ENCODE measurements around the gene BAIAP2.
A peak's percentile ranks its signal among the peaks of the same experiment; 100 is the strongest.

BAIAP2 gene

DNA sequence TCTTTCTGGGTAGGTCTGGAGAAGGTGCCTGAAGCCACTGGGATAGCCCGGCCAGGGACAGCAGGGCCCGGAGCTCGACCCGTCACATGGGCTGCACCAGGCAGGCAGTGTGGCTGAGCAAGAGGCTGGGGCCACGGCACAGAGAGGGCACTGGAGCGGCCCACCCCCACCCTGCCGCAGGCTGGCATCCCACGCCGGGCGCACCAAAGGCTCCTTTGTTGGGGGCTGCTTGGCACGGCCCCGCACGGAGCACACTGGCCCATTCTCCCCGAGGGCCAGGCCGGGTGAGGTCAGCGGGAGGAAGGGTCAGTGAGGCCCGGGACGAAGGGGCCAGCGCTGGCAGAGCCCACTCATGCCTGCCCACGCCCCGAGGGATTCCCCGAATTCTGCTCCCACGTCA lies 93.8 kb downstream of the BAIAP2 start:
- DNase-seq = no peak

DNA sequence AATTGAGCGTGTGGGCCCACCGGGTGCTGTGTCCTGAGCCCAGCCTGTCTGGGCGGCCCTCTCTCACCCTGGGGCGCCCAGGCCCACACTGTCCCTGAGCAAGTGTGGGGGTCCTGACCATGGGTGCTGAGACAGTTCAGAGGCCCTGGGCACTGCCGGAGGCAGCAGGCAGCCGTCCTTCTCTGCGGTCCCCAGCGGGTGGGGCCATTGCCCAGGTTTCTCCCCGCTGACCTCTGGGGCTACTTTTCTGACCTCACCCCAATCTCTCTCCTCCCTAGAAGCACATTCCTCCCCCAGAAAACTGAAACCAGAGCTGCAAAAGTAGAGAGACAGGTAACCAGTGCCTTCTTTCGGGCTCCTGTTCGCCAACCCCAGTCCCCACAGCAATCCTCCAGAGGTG lies 94.3 kb downstream of the BAIAP2 start:
- no peak for DNase-seq

DNA sequence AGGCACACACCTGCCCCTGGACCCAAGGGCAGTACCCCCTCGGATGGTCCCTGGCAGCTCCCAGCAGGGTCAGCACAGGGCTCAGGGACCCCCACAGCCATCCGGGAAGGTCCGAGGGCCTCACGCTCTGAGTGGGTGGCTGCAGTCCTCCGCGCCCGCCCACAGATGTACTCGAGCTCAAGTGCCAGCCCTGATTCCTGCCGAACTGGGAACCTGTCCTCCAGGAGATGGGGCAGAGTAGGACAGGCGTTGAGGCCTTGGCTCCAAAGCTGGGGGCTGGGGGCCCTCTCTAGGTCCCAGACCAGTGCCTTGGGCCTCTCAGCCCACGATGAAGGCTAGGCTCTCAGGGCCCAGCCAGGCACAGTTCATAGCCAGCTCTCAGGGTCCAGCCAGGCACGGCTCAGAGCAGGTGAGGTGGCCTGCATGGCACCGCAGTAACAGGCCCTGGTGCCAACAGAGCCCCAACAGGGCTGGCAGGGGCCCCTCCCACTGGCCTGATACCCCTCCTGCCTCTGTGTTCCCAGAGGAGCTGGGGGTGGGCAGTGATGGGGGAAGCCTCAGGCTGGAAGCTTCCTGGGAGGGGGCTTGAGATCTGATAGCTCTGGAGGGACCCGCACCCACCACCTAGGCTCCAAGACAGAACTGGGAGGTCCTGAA lies 94.9 kb downstream of the BAIAP2 start:
- DNase-seq = no peak

DNA sequence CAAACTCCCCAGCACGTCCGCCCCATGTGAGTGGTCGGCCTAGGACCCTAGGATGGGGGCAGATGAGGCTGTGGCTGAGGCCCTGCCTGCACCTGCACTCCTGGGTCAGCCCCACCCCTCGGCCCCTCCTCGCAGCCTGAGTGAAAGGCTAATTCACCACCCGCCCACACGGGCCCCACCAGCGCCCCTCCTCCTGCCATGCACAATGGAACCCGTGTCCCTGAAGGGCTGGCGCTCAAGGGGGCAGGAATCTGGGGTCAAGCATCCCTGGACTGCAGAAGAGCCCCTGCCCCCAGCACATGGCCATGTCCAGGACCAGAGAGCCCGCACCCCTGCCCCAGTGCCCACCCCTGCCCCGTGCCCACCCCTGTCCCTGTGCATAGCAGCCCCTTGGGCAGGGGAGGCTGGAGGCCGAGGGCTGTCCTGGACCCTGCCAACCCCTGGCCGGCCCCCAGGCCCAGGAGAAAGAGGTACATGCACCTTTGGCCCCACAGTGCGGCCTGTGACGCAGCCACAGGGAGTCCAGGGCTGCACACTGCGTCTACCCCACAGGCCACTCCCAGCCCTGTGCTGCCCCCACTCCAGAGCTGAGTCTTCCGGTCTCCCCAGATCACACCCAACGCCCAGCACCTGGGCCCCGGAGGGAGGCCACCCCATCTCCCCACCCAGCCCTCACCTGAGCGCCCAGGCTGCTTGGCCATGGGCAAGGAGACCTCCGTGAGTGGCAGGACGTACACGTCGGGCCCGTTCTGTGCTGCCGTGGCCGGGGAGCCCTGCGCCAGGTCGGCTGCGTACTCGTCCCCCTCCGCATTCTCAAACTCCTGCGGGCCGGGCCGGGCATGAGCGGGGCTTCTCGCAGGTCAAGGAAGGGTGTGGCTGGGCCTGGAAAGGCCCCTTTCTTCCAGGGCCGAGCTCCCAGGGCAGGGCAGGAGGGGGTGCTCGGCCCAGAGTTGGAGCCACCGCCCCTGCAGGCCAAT lies 95.7 kb downstream of the BAIAP2 start:
- DNase-seq = no peak

DNA sequence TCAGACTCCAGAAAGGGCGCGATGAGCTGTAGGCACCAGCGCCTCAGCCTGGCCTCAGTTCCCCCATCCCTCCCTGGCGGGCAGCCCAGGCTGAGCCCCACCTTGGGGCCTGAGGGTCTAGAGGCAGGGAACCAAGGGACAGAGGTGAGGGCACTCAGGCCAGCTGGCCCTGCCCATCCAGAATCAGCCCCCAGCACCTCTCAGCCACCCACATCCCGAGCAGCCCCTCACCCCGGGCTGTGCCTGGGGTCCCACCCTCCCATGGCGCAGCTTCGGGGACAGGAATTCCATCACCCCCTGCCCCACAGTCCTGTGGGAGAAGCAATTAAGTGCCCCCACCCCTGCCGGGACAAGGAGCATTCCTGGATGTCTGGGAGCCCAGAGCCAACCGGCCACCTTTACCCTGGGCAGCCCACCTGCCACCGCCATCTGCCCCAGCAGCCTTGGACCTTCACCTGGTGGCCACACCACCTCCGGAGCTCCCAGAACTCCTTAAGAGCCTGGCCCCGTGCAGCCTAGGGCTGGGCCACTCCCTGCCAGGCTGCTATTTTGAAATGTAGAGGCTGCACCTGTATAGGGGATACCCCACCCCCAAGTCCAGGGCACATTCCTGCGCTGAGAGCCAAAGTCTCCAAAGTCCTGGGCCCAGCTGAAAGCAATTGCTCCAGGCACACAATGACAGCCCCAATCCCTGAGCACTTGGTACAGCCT lies 96.7 kb downstream of the BAIAP2 start:
- DNase-seq = no peak

DNA sequence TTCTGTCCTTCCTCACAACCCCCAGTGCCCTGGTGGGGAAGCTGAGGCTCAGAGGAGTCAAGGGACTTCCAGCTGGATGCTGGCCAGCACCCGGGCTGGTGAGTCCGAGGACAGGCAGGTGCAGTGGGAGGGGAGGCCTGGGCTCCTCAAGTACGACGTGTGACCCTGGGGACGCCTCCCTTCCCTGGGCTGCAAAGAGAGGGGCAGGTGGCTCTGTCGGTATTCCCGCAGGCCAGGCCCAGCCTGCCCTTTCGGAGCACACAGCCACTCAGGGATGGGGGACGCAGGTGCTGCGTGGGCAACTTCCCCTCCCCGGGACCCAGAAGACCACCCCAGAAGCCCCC lies 97.2 kb downstream of the BAIAP2 start:
- no peak for DNase-seq

DNA sequence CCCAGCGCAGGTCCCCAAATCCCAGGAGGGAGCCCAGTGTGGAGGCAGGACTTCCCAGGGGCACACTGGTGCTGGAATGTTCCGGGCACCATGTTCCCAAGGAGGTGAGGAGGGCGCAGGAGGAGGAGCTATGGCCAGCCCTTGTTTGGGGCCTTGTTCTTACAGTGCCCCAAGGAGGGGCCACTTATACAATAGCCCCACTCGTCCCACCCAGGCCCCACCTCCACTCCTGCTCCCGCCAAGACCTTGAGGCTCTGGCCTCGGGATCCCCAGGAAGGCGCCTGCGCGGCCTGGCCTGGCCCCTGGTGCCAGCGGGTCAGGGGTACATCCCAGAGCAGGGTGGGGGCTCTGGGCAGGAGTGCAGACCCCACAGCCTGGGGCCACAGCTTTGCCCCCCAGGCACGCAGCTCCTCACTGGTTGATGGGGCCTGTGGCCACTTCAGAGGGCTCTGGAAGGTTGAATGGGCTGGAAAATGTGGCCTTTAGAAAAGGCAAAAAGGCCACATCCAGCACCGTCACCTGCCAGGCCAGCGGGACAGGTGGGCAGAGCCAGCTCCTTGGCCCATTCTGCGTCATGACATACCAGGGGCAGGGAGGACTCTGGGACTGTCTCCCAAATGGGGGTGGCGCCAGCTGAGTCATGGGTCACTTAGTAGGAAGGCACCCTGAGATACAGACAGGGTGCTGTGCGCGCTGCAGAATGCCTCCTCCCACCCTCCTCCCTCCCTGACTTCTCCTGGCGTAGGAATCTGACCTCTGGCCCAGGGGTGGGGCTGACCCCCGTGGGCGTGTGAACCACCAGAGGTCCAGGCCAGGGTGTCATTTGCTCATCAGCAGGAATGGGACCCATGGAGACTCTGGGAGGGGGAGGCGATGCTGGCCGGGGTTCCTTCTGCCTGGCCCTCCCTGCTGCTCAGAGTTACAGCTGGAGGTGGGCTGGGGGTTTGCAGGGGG lies 98.1 kb downstream of the BAIAP2 start:
- no peak for DNase-seq

DNA sequence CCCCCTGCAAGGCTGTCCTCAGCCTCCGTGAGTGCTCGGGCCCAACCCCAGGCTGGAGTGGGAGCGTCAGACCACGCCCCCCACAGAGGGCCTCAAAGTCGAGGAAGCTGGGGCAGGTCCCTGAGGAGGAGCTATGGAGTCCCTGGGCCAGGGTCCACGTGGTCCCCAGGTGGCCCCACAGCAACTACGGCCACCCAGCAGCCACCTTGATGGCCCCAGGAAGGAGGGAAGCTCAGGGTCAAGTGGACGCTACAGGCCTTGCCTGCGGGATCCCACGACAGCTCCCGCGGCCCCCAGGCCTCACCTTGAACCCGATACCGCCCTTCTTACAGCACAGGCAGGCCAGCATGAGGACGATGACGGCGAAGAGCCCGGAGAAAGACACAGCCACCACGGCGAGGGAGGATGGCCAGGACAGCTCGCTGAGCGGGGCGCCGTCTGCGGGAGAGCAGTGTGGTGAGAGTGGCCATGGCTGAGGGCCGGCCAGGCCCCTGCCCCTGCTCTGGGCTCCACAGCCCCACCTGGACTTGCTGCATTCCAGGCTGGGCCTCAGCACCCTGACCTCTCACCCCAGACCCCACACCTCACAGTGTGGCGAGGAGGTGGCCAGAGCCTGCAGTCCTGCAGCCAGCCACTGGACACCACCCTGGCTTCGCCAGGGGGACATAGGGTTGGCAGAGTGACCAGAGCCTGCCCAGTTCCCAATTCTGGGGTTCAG lies 99.3 kb downstream of the BAIAP2 start:
- DNase-seq = no peak

DNA sequence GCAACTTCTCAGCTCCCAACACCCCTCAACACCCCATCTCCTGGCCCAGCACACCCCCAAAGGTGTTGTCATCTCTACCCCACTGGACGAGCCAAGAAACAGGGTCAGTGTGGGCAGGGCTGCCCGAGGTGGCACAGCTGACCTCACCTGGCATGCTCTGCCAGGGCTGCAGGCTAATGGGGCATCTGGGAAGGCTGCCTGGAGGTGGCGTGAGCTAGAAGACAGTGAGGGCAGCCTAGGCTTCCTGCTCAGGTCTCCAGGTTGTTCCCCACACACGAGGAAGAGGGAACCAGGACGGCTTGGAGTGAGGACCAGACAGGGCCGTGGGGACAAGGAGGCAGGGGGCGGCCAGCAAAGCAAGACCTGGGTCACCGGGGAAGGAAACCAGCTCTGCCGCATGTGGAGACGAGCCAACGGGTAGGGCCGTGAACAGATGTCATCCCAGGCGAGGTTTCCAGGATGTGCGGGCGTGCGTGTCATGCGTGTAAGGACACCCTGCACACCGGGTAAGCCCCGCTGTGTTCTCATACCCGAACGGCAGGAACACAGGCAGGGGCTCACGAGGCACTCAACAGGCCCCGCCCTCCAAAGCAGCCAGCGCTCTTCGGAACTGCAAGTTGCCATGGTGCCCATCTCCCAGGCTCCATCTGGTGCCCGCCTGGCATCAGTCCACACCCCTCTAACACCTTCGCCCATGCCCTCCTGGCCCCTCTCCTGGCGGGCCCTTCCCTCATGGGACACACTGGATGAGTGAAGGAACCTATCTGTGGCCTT lies 100.7 kb downstream of the BAIAP2 start:
- DNase-seq = no peak

DNA sequence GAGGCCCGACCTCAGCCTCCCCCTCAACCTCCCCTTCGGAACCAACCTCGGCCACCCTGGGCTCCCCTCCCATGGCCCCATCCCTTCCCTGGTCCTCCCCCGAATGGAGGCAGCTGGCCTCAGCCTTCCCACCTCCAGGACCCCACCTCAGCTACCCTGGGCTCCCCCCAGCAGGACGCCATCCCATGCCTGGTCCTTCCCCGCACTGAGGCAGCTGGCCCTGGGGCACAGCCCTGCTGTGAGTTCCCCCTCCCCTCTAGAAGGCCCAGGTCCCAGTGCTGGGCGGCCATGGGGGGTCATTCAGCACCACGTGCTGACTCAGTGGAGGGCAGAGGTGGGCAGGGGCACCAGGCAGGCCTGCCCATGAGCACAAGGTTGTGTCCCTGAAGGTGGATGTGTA lies 101.4 kb downstream of the BAIAP2 start:
- DNase-seq = no peak

DNA sequence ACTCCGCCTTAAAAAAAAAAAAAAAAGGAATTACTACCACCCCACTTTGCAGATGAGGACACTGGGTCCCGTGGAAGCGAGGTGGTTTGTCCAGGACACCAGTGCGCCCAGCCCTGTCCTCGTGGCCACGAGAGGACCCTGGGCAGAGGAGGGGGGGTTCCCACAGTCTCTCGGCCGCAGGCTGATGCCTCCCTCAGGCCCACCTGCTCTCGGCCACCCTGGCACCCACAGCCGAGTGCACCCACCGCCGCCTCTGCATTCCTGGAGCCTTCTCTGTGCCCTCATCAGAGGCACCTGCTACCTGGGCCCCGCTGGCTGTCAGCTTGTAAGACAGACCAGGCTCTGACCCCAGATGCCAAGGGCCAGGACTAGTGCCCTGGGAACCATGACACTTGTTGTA lies 102.3 kb downstream of the BAIAP2 start:
- no peak for DNase-seq

DNA sequence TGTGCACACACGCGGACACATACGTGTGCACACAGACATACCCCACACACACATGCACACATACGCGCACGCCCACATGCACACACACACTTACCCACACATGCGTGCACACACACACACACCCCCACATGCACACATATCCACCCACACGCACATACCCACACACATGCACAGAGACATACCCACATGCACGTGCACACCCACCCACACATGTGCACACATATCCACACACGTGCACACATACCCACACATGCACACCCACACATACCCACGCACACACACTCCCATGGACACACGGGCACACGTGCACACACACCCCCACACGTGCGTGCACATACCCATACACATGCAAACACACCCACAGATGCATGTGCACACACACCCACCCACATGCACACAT lies 103.1 kb downstream of the BAIAP2 start:
- no peak for DNase-seq

DNA sequence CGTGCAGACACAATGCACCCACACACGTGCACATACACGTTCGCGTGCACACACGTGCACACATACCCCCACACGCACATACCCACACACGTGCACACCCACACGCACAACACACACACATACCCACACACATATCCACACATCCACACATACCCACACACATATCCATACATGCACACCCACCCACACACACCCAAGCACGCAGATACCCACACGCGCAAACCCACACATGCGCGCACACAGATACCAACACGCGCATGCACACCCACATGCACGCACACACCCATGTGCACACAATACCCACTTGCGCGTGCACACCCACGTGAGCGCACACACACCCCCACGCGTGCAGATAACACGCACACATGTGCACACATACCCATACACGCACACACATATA lies 103.5 kb downstream of the BAIAP2 start:
- DNase-seq = no peak

DNA sequence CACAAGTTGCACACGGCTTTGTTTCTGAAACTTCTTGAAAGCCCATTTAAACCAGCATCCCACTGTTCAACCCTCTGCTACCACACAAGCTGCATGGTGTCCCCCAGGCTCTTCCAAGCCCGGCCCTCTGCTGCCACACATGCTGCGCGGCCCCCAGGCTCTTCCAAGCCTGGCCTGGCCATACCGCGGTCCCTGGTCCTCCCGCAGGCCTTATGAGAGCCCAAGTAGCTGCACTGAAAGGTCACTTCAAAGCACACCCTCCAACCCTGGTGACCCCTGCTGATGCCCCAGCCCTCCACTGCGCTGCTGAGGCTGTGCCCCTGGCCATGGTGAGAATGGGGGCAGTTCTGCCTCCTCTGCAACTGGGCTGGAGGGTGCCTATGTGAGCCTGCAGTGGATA lies 104.5 kb downstream of the BAIAP2 start:
- DNase-seq = no peak

DNA sequence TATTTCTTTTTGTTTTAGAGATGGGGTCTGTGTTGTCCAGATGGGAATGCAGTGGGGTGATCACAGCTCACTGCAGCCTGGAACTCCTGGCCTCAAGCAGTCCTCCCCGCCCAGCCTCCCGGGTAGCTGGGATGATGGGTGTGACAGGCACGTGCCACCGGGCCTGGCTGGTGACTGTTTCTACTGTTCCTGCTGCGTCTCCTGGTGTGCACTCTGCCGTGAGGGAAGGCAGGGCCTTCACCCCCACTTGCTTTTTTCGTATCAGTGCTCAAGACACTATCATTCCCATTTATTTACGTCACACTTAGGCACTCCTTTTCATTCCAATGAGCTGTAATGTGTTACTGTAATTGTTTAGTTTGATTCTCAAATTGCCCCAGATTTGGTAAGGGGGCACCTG lies 105.1 kb downstream of the BAIAP2 start:
- DNase-seq = no peak

DNA sequence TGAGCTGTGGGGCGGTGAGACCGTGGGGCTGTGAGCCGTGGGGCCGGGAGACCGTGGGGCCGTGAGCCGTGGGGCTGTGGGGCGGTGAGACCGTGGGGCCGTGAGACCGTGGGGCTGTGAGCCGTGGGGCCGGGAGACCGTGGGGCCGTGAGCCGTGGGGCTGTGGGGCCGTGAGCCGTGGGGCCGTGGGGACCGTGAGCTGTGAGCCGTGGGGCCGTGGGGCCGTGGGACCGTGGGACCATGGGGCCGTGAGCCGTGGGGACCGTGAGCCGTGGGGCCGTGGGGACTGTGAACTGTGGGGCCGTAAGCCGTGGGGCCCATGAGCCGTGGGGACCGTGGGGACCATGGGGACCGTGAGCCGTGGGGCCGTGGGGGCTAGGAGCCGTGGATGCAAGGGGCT lies 105.7 kb downstream of the BAIAP2 start:
- no peak for DNase-seq

DNA sequence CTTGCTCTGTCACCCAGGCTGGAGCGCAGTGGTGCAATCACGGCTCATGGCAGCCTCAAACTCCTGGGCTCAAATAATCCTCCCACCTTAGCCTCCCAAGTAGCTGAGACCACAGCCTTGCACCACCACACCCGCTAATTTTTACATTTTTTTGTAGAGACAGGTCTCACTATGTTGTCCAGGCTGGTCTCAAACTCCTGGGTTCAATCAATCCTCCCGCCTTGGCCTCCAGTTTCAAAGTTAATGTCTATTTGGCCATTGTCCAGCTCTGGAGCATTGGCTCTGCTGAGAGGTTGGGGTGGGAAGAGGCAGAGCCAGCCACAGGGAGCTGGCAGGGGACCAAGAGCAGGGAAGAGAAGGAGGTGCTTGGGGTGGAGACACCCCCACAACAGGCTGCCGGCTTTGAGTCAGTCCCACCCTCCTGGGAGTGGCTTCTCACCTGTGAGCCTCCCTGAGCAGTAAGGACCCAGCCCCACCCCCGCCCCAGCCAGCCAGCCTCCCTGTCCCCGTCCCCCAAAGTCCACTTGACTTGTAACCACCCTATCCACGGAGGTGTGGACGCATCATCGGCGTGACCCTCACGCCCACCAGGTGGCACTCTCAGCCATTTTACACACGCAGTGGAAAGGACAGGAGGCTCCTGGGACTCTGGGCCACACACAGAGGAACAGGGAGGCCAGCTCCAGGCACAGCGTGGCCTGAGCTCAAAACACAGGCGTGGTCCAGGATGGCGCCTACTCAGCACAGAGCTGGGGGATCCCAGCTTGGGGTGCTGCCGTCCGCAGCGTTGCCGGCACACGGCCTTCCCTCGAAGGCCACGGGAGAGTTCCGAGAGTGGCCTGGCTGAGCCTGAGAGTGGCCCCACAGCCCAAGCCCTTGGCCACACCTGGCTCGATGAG lies 107.6 kb downstream of the BAIAP2 start:
- peak; percentile 82 for DNase-seq

DNA sequence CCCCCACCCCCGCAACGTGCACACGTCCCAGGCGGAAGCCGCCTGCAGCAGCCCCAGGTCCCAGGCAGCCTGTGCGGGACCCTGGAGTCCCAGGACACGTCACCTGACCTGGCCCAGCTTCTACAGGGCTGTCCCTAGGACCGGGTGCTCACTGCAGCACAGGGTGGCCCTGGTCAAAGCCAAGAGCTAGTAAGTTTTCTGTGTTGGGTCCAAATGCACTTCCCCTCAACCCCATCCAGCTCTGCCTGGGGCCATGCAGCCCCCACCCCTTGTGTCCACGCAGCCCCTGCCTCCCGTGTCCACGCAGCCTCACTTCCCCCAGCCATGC lies 108.2 kb downstream of the BAIAP2 start:
- DNase-seq = no peak

DNA sequence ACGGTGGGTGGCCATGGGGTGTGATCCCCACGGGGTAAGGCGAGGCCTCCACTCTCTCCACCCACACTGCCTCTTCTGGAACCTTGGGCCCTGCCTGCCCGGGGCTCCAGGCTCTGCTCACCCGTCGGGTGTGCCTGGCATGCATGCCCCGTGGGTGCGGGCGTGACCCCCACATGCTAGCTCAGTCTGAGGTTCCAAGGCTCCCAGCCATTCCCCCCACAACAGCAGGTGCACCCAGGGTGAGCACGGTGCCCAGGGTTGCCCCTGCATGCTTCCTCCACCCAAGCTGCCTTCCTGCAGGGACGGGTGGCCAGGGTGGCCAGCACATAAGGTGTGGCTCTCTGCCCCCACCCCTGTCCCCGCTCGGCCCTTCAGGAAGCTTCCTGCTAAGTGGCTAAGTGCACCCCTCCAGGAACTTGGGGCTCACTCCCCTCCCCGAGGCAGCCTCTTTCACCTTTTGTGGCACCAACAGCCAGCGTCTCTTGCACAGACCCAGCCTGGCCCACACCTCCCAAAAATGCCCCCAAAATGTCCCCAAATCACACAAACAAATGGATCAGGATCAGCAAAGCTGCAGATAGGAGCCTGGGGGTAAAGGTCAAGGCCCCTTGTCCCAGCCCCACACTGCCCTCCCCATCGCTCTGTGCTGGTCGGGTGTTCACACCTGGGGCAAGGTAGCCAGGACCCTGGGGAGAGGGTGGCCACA lies 108.9 kb downstream of the BAIAP2 start:
- DNase-seq = no peak

DNA sequence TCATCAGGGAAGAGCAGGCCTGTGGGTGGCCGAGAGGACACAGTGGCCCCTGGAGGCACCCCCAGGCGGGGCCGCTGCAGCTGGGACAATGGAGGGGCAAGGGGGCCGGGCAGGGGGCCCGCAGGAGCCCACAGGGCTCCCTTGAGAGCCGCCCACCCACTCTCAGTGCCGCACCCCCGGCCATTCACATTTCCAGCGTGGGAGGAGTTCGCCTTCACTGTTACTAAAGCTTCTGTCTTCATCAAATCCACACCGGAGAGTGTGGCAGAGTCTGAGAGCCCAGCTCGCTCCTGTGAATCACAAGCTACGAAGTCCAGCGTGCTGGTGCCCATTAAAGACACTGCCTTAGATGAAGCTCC lies 109.5 kb downstream of the BAIAP2 start:
- no peak for DNase-seq

Data from NCI-H226 (cell line).